GM19035 (cell line): ENCODE data around the gene RPS14.
"Not testable (repeated sequence)": the region's sequence is repeated elsewhere in the genome, so short reads cannot be mapped to it uniquely, and the experiment has no call there.

Experiments used
- ATAC-seq: cut with Tn5 transposase; IDR thresholded peaks from one replicate; pipeline ENCODE4 v1.9.1; 2021; ENCODE audit not compliant: unreplicated experiment

The RPS14 gene

GRCh38 chr5:150413902-150414790 is 35.4 kb downstream of the RPS14 start:
- not testable (repeated sequence) for ATAC-seq

GRCh38 chr5:150413176-150413901 is 36.2 kb downstream of the RPS14 start:
- ATAC-seq: no peak

- peak; percentile 75 for ATAC-seq
These were observed 37.0 kb downstream of the RPS14 start, which contains the start of gene CD74 for GRCh38 chr5:150412319-150413175. Gene CD74, minus strand, starts transcription at chr5:150412910. Its CDS starts 161 bp downstream, at chr5:150412749.

GRCh38 chr5:150411245-150411979 is 38.1 kb downstream of the RPS14 start:
- peak; percentile 26 for ATAC-seq

- peak; percentile 14 for ATAC-seq
These were observed 38.9 kb downstream of the RPS14 start for GRCh38 chr5:150410524-150411244.

GRCh38 chr5:150409638-150410523 is 39.7 kb downstream of the RPS14 start:
- peak; percentile 24 for ATAC-seq

- no peak for ATAC-seq
These were observed 41.2 kb downstream of the RPS14 start for GRCh38 chr5:150408231-150408943.

GRCh38 chr5:150407096-150407720 is 42.3 kb downstream of the RPS14 start:
- ATAC-seq: no peak

GRCh38 chr5:150406723-150407095 is 42.8 kb downstream of the RPS14 start:
- no peak for ATAC-seq

GRCh38 chr5:150406103-150406722 is 43.3 kb downstream of the RPS14 start:
- ATAC-seq: no peak

- ATAC-seq: no peak
These were observed 44.4 kb downstream of the RPS14 start for GRCh38 chr5:150404941-150405816.

- no peak for ATAC-seq
These were observed 45.0 kb downstream of the RPS14 start for GRCh38 chr5:150404535-150404934.

- no peak for ATAC-seq
These were observed 45.4 kb downstream of the RPS14 start for GRCh38 chr5:150404121-150404520.

- no peak for ATAC-seq
These were observed 46.6 kb downstream of the RPS14 start for GRCh38 chr5:150402901-150403342.

GRCh38 chr5:150402229-150402773 is 47.2 kb downstream of the RPS14 start:
- no peak for ATAC-seq
